Astrocyte of the hippocampus (primary cell): Measurements from ENCODE around the gene AP2A1.

ENCODE experiments used
- DNase-seq: peaks from one replicate; pipeline ENCODE4 v3.0.0; 2011; ENCODE audit warnings: low read depth, low spot score

Gene AP2A1

GRCh38 chr19:49766007-49766929, 533 bp upstream of the AP2A1 start:
- DNase-seq: peak; percentile 100

- peak; percentile 34 for DNase-seq
These were observed 580 bp downstream of the AP2A1 start for GRCh38 chr19:49767381-49767780.

- no peak for DNase-seq
These were observed 1.3 kb downstream of the AP2A1 start for GRCh38 chr19:49767967-49768581.

GRCh38 chr19:49770529-49770928, 3.7 kb downstream of the AP2A1 start:
- DNase-seq: no peak

GRCh38 chr19:49771674-49772139, 4.9 kb downstream of the AP2A1 start:
- DNase-seq: no peak

- DNase-seq: no peak
These were observed 6.1 kb downstream of the AP2A1 start for GRCh38 chr19:49772850-49773432.

GRCh38 chr19:49773663-49774350, 7.0 kb downstream of the AP2A1 start:
- no peak for DNase-seq

DNA sequence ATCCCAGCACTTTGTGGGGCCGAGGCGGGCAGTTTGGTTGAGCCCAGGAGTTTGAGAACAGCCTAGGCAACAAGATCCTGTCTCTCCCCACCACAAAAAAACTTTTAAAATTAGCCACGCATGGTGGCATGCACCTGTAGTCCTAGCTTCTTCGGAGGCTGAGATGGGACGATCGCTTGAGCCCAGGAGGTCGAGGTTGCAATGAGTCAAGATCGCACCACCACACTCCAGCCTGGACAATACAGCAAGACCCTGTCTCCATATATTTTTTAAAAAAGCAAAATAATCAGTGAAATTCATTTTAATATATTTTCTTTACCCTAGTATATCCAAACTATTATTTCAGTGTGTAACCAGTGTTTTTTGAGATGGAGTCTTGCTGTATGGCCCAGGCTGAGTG, 8.2 kb downstream of the AP2A1 start:
- DNase-seq: no peak

- no peak for DNase-seq
These were observed 9.1 kb downstream of the AP2A1 start for GRCh38 chr19:49775742-49776370.

- no peak for DNase-seq
These were observed 9.6 kb downstream of the AP2A1 start for GRCh38 chr19:49776371-49776764.

DNA sequence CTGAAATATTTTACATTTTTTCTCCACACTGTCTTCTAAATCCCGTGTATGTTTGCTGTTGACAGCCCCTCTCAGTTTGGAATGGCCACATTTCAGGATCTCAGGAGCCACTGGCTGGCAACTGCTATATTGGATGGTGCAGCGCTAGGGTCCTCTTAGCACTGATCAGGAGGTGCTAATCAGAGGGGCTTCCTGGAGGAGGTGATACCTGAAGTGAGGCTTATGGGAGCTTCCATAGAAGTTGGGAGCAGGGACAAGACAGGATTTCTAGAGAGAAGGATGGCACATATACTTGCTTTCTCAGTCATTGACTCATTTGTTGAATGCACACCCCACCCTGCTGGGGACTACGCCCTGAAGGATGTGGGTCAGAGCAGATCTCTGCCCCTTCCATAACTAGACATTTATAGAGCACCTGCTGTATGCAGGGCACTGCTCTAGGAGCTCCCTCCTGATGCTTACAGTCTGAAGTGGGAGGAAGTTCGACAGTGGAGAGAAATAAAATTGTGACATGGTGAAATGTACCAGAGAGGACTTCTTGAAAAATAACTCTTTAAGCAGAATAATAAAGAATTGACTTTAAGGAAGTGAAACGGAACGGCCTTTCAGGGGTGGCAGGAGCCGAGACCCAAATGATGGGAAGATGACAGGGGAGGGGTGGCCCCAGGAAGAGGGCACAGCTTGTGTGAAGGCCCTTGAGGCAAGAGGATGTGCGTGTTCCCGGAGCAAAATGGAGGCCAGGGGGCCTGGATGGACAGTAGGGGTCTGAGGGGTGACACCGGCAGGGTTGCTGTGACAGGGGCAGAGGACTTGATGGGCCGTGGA, 13.1 kb downstream of the AP2A1 start:
- DNase-seq: no peak

- DNase-seq: no peak
These were observed 14.1 kb downstream of the AP2A1 start for GRCh38 chr19:49780861-49781260.

DNA sequence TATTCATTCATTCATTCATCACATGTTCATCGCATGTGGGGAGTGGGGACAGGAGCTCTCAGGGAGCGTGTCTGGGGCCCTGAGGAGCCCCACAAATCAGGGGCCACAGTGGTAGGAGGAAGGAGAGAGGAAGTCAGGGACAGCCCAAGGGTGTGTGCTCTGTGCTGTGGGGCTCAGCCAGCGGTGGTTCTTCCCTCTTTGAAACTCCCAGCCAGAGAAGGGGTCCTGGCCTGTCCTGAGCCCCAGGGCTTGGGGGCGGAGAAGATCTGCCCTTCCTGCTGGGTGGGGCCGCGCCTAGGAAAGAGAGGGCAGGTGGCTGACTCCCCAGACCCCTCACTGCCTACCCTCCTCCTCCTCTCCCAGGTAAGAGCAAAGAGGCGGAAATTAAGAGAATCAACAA, 14.6 kb downstream of the AP2A1 start:
- DNase-seq: no peak

GRCh38 chr19:49782515-49782914, 15.7 kb downstream of the AP2A1 start:
- DNase-seq: no peak

DNA sequence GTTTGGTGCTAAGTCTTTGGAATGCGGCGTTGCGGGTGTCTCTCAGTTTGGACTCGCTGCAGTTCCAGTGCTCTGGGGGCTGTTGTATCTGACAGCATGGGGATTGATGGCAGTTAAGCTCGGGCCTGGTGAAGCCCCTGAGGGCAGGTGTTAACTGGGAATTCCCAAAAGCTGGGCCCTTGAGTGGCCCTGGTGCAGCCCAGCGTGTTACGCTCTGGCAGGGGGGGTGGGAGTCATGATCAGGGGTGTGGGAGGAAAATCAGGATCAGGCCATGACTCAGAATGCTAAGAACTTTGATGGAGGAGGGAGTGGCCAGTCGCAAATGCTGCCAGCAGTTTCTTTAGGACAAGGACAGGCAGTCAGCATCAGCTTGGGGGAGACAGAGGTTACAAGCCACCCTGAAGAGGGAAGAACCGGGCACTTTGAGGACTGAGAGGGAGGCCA, 19.6 kb downstream of the AP2A1 start:
- peak; percentile 52 for DNase-seq

- DNase-seq: no peak
These were observed 20.9 kb downstream of the AP2A1 start for GRCh38 chr19:49787746-49788145.

DNA sequence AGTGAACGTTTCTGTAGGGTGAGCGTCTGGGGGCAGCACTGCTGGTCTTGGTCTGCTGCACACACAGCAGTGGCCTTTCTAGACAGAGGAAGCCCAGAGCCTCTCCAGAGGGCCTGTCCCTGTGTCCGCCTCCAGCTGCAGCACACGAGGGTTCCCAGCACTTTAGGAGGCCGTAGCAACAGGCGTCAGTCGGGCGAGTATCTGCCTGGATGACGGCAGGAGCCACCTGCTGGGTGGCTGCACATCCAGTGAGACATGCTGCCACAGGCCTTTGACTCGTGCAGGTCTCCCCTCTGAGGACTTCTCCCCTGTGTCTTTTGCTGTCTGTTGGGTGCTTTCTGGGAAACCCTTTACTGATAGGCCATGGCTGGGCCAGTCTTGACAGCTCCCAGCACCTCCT, 22.1 kb downstream of the AP2A1 start:
- DNase-seq: no peak

DNA sequence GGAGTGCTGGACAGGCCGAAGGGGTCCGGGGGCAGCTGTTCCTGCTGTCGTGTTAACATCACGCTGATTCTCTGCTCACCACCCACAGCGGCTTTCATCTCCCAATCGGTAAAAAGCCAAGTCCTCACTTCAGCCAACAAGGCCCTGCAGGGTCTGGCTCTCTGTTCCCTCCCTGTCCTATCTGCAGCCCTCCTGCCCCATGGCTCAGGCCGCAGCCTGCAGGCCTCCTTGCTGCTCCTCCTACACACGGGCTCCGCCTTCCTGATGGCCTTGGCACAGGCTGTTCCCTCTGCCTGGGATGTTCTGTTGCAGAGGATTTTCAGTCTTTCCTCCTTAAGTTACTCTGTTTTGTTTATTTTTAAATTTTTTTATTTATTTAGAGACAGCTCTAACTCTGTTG, 24.1 kb downstream of the AP2A1 start:
- DNase-seq: no peak

DNA sequence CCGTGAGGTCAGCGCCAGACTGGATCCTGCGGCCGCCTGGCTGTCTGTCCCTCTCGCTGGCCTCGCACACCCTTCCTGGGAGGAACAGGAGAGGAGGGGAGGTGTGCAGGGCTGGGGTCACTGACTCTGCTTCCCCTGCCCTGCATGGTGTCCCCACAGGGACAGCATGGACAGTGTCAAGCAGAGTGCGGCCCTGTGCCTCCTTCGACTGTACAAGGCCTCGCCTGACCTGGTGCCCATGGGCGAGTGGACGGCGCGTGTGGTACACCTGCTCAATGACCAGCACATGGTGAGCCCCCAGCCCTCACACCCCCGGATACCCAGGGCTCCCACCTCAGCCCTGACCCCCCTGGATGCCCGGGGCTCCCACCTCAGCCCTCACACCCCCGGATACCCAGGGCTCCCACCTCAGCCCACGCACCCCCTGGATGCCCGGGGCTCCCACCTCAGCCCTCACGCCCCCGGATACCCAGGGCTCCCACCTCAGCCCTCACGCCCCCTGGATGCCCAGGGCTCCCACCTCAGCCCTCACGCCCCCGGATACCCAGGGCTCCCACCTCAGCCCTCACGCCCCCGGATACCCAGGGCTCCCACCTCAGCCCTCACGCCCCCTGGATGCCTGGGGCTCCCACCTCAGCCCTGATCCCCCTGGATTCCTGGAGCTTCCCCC, 25.1 kb downstream of the AP2A1 start:
- no peak for DNase-seq
